PC-9 (cell line): ENCODE data around the gene HAUS3. TPM values are rescaled to one million over a fixed set of nuclear protein-coding genes. Genes with fewer than 3 reads are reported as not detected.

Experiments used
- BruUV-seq: library from RNA; stranded (reverse); fragments of 400-500 nt; replicated peaks from 2 replicates; lab custom pipeline; 2021; lab: Mats Ljungman, UMichigan
- CTCF ChIA-PET: fragments of 300-600 bp; sonication (Branson Sonifier 250); formaldehyde crosslinking; loops from one replicate; lab custom pipeline; 2022; ENCODE audit warnings: antibody characterized with exemption; lab: Charles Lee
- POLR2A ChIA-PET: fragments of 300-600 bp; sonication (Branson Sonifier 250); formaldehyde crosslinking; loops from one replicate; lab custom pipeline; 2022; ENCODE audit warnings: antibody characterized with exemption; ENCODE audit not compliant: unreplicated experiment; lab: Charles Lee
- DNase-seq, 2 experiments: peaks; one replicate each; pipeline versions ENCODE4 v3.0.0 to v3.0.0-alpha.2; 2015 to 2022; ENCODE audit warnings: mixed read lengths in 1 of 2
- H2AFZ ChIP-seq: fragments of 200-600 bp; sonication (generic); 2 replicates; pipeline ENCODE4 v1.8.1; 2017; ENCODE audit warnings: antibody characterized with exemption
- H3F3A ChIP-seq: fragments of 200-600 bp; sonication (generic); 2 replicates; pipeline ENCODE4 v1.8.1; 2017; ENCODE audit warnings: antibody characterized with exemption, mild to moderate bottlenecking, low read depth; ENCODE audit not compliant: insufficient read depth
- H3K27ac ChIP-seq: fragments of 200-600 bp; sonication (generic); 2 replicates; pipeline ENCODE4 v1.6.1; 2016; ENCODE audit warnings: mixed run types
- H3K27me3 ChIP-seq: fragments of 200-600 bp; sonication (generic); 2 replicates; pipeline ENCODE4 v1.6.1; 2016; ENCODE audit warnings: low read depth, mixed run types; ENCODE audit not compliant: insufficient read depth
- H3K36me3 ChIP-seq: fragments of 200-600 bp; sonication (generic); 2 replicates; pipeline ENCODE4 v1.6.1; 2016; ENCODE audit warnings: low read depth, mixed run types
- H3K4me1 ChIP-seq: fragments of 200-600 bp; sonication (generic); replicated peaks from 2 replicates; pipeline ENCODE4 v1.6.1; 2016; ENCODE audit warnings: mixed run types; ENCODE audit not compliant: insufficient read depth
- H3K4me2 ChIP-seq: fragments of 200-600 bp; sonication (generic); 2 replicates; pipeline ENCODE4 v1.6.1; 2017; ENCODE audit warnings: mixed run types
- H3K4me3 ChIP-seq: fragments of 200-600 bp; sonication (generic); 2 replicates; pipeline ENCODE4 v1.6.1; 2016; ENCODE audit warnings: mixed run types
- H3K79me2 ChIP-seq: fragments of 200-600 bp; sonication (generic); 2 replicates; pipeline ENCODE4 v1.6.1; 2017; ENCODE audit warnings: low read depth, mixed run types
- H3K9me2 ChIP-seq: fragments of 200-600 bp; sonication (generic); 2 replicates; pipeline ENCODE4 v1.8.1; 2017; ENCODE audit warnings: mild to moderate bottlenecking; ENCODE audit not compliant: insufficient read depth
- H3K9me3 ChIP-seq: fragments of 200-600 bp; sonication (generic); 2 replicates; pipeline ENCODE4 v1.8.1; 2016; ENCODE audit warnings: low read depth; ENCODE audit not compliant: insufficient read depth
- H4K20me1 ChIP-seq: fragments of 200-600 bp; sonication (generic); 2 replicates; pipeline ENCODE4 v1.8.1; 2017; ENCODE audit not compliant: insufficient read depth
- CTCF ChIP-seq: fragments of 200-600 bp; sonication (generic); conservative IDR thresholded peaks from 2 replicates; pipeline ENCODE4 v1.6.1; 2017; ENCODE audit warnings: mixed run types, antibody characterized with exemption, mild to moderate bottlenecking, moderate library complexity
- EZH2 ChIP-seq: fragments of 200-600 bp; sonication (generic); IDR thresholded peaks from 2 replicates; pipeline ENCODE4 v1.8.0; 2017; ENCODE audit warnings: antibody characterized with exemption, low read depth
- intact Hi-C: fragments of 100-400 bp; cut with micrococcal nuclease; formaldehyde crosslinking; loops from one replicate; pipeline ENCODE4 v1.10.0; 2022; ENCODE audit not compliant: unreplicated experiment
- total RNA-seq: library from RNA; stranded (reverse); gene quantifications from 2 replicates; pipeline ENCODE4 v1.2.3, GENCODE V29; 2021

Gene HAUS3
- total RNA-seq, 1 experiment from 2014 or later = 16.2 TPM

- no peaks in the 10 kb centered on the region for H3K27me3 ChIP-seq
- no TSS peak for BruUV-seq
Observed at GRCh38 chr4:2186865-2187172, 55.1 kb downstream of the HAUS3 start.

GRCh38 chr4:2186133-2186864 lies 55.6 kb downstream of the HAUS3 start:
- DNase-seq = peak; percentile 43 to 47
- peak; percentile 85 for TF ChIP-seq CTCF
- no peak for TF ChIP-seq EZH2
- no peaks in the 10 kb centered on the region for H3K9me2 ChIP-seq
- ChIA-PET POLR2A (no interaction called here), CTCF (no interaction called here)
- peaks cover 3% of the 10 kb centered on the region; the same call in 1 of the 2 replicates for H3K9me3 ChIP-seq
- H3K4me3 ChIP-seq = no peak overlapping the region
- no peaks in the 10 kb centered on the region for H3F3A ChIP-seq
- H3K36me3 ChIP-seq = no peaks in the 10 kb centered on the region
- H3K27ac ChIP-seq = no peak overlapping the region
- no peaks in the 10 kb centered on the region for H4K20me1 ChIP-seq
- H3K79me2 ChIP-seq = no peaks in the 10 kb centered on the region
- BruUV-seq = no TSS peak
- H3K4me1 ChIP-seq = no peaks in the 10 kb centered on the region
- intact Hi-C loops = loop anchor here (1.0 to 5.0 kb wide), 5 partner anchors 177 to 438 kb away; no protein-coding TSS in a partner anchor
- no peaks in the 10 kb centered on the region for H3K27me3 ChIP-seq
- no peak overlapping the region for H2AFZ ChIP-seq
- H3K4me2 ChIP-seq = no peak overlapping the region

More at GRCh38 chr4:2186865-2187172, 55.1 kb downstream of the HAUS3 start:
- intact Hi-C loops = loop anchor here (1.0 to 5.0 kb wide), 5 partner anchors 178 to 439 kb away; no protein-coding TSS in a partner anchor
- CTCF ChIA-PET = no interaction called here
- no peaks in the 10 kb centered on the region for H3K9me2 ChIP-seq
- H4K20me1 ChIP-seq = no peaks in the 10 kb centered on the region
- no peak for DNase-seq
- H3K9me3 ChIP-seq = peaks cover 3% of the 10 kb centered on the region; the same call in 1 of the 2 replicates
- H3K4me1 ChIP-seq = no peaks in the 10 kb centered on the region
- no peak overlapping the region for H3K27ac ChIP-seq
- no peaks in the 10 kb centered on the region for H3K79me2 ChIP-seq
- no peak overlapping the region for H2AFZ ChIP-seq
- no peaks in the 10 kb centered on the region for H3K36me3 ChIP-seq
- no peak overlapping the region for H3K4me3 ChIP-seq
- POLR2A ChIA-PET = no interaction called here
- H3F3A ChIP-seq = no peaks in the 10 kb centered on the region
- TF ChIP-seq CTCF (no peak), EZH2 (no peak)
- H3K4me2 ChIP-seq = no peak overlapping the region

DNA sequence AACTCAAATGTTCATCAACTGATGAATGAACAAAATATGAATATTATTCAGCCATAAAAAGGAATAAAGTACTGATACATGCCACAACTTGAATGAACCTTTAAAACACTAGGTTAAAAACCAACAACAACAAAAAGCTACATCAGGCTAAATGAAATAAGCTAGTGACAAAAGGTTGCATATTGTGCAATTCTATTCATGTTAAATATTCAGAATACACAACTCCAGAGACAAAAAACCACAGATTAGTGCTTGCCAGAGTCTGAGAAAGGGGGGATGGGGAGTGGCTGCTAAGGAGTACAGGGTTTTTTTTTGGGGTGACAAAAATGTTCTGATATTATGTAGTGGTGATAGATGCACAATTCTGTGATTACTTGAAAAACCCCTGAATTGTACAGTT lies 58.5 kb downstream of the HAUS3 start:
- intact Hi-C loops = no loop called here

More for the DNA sequence above, 58.5 kb downstream of the HAUS3 start:
- no peaks in the 10 kb centered on the region for H3F3A ChIP-seq
- H3K9me3 ChIP-seq = no peaks in the 10 kb centered on the region; the same call in 1 of the 2 replicates
- no peaks in the 10 kb centered on the region for H4K20me1 ChIP-seq
- CTCF ChIA-PET = interaction anchor here (0.7 kb wide), 1 partner anchor 554 kb away, joined by 4 read pairs; no protein-coding TSS in a partner anchor
- POLR2A ChIA-PET = no interaction called here
- H3K4me2 ChIP-seq = no peak overlapping the region
- TF ChIP-seq CTCF (no peak), EZH2 (no peak)
- H2AFZ ChIP-seq = no peak overlapping the region
- no peaks in the 10 kb centered on the region for H3K36me3 ChIP-seq
- H3K4me3 ChIP-seq = no peak overlapping the region
- H3K9me2 ChIP-seq = no peaks in the 10 kb centered on the region
- BruUV-seq = no TSS peak
- no peaks in the 10 kb centered on the region for H3K4me1 ChIP-seq
- no peaks in the 10 kb centered on the region for H3K79me2 ChIP-seq
- DNase-seq = no peak
- H3K27me3 ChIP-seq = no peaks in the 10 kb centered on the region
- no peak overlapping the region for H3K27ac ChIP-seq
